GM19372 (cell line): ENCODE data around the gene TCIRG1.

ENCODE experiments used
- ATAC-seq: cut with Tn5 transposase; IDR thresholded peaks from one replicate; pipeline ENCODE4 v1.9.1; 2021; ENCODE audit warnings: mild to moderate bottlenecking, low read depth, moderate library complexity; ENCODE audit not compliant: unreplicated experiment

Gene TCIRG1

DNA sequence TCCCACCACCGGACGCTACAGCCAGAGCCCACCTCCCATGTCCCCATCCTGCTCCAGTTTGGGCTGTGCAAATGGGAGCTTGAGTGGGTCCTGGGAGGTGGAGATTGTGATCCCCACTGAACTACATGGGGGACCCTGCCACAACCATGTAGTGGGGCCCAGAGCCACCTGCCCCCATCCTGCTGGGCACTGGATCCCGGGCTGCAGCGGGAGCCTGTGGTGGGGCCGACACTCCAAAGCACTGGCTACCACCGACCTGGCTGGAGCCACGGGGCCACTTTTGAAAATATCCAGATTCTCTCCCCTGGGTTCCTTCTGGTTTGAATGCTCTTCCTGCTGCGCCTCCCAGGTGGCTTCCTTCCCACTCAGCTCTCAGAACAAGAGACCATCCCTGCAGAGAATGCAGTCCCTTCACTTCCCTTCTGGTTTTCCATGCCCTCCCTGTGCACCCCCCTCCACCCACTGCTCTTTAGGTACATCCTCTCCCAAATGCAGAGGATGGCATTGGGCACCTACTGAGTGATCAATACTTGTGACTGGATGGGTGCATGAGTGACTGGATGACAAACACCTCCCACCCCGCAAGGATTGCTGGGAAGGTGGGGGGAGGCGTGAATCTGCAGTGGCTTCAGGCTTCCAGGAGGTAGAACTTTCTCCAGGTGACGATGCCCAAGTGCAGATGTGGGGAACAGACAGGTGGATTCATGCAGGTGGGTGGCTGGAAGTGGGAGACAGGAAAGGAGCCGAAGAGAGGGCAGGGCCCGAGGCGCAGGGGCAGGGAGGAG, 34.1 kb upstream of the TCIRG1 start:
- no peak for ATAC-seq

DNA sequence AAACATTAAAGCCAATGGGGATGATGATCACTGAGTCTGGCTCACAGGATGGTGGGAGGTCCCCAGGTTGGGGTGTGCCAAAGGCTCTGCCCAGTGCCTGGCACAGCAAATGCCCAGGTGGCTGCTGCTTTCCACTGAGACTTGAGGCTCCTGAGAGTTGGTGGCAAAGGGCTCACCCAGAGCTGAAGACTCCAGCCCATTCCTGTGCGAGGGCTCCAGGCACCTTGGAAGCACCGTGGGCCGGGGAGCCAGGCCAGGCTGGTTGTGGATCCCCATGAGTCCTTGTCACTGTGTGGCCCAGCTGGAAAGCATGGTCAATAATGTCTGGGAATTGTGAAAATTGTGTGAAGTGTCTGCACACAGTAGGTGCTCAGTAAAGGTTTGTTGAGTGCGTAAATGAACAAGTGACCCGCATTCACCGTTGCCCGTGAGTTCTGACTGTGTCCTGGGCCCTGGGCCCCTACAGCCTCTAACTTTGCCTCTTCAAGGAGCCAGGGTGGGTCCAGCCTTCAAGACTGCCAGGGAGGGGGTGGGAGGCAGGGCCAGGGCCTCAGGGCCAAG, 32.1 kb upstream of the TCIRG1 start:
- no peak for ATAC-seq

DNA sequence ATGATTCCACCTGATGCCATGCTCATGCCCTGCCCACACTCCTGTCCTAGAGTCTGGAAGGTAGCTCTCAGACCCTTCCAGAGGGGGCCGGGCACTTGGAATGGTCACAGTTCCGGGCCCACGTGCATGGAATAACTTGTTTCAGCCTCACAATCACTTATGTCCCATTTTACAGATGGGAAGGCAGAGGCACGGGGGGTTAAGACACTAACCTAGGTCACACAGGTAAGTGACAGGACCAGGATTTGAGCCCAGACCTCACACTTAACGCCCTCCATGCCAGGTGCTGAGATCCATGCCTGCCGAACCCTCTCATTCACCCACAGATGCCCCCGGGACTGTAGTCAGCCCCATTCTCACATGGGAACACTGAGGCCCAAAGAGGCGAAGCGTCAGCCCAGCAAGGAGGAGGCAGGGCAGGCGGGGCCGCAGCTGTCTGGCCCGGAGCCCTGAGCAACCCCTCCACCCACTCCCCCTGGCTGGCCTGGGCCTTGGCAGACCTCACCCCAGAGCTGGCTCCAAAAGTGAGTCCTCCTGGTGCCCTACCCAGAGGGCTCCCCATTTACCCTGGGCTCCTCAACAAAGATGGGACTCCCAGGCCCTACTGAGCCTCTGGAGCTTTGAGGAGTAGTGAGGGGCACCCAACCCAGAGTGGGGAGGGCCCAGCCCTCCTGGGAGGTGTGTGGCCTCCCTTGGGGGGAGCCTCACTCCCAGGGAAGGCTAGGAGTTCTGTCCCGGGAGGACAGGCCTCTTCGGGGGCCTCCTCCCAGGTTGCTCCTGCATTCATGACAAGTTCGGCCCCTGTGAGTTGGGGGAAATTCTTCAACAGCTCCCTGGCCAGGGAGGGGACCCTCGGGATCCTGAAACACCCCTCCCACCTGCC, 31.1 kb upstream of the TCIRG1 start:
- no peak for ATAC-seq

DNA sequence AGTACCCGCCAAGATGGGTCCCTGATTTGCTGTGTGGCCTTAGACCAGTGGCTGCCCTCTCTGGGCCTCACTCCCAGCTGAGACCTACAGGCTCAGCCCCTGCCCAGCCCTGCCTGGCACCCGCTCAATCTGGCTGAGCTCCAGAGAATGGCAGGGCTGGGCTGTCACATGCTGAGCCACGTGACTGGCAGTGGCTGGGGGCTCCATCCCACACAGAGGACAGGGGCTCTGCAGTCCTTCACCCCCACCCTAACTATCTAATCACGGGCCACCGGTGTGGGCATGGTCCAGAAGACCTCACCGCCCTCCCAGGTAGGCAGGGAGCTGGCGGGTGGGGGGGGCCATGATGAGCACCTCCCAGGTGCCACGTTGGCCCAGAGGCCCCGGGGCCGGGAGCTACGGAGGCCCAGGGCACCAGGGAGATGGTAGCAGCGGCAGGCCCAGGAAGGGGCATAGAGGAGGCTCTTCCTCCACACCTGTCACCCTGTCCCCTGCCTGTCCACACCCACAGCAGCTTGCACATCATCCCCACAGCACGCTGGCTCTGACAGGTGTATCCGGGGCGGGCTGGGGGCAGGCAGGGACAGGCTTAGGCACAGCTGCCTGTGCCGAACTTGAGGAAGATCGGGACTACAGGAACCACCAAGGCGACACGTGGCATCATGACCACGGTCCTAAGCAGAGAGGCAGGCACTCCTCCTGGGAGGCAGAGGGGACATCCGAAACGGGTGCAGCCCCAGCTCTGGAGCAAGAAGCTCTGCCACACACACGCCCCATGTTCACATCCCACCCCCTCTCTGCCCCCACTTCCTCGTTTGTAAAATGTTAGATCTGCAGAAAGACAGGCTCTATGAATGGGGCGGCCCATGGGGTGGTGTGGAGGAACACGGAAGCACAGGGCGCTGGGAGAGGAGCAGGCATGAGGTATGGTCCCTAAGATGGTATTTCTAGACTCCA, 30.2 kb upstream of the TCIRG1 start:
- ATAC-seq, result no peak

DNA sequence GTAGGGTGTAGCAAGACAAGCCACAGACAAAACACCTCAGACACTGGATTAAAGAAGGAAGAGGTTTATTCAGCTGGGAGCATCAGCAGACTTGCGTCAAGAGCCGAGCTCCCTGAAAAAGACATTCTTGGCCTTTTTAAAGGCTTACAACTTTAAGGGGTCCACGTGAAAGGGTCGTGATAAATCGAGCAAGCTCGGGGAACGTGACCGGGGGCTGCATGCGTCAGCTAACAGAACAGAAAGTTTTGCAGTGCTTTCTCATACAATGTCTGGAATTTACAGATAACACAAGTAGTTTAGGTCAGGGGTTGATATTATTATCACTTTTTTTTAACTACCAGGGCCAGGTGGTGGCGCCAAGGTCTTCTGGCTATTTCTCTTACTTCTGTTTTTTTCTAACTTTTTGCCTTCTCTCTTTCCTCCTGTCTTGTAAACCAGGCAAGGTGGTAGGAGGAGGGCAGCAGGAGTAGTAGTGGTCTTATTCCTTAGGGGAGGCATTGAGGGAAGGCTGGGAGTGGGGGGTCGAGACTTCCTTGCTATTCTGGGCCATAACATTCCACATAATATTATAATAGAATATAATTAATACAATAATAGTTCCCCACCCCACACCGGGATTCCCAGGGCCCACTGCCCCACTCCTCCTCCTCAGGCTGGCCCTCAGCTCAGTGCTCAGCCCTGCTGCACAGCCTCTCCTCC, 29.3 kb upstream of the TCIRG1 start:
- ATAC-seq, result no peak

DNA sequence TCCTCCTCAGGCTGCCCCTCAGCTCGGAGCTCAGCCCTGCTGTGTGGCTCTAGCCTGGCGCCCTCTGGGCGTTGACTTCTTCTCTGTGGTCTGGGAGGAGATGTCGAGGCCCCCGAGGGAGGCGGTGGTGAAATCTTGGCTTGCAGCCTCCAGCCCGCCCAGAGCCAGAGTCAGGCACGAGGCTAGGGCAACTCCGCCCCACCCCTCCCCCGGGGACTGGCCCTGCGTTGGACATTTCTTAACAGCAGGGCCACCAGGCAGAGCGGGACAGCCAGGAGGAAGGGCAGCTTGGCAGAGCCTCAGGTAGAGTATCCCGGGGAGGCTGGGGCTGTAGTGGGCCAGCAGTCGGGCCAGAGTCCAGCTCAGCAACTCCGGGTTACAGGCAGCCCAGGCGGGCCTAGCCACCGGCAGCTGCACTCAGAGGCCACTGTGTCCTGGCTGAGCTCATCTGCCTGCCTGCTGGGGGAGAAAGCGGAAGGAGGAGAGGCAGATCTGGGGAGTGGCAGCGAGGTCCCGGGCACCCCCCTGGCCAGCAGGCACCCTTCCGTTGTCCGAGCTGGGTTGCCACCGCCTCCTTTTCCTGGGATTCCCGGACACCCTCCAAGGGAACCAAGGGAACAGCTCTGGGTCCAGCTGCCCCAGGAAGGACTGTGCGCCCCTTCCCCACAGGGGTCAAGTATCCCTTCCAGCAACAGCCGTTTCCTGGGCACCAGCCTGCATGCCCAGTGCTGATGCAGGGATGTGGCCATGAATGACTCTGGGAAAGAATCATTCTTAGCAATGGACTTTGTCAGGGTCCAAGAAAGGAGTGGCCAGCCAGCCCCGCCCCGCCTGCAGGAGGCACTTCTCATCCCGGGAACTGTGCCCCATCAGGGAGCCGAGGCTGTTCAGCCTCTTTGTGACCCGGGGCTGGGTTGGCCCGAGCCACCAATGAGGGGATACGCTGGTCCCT, 28.5 kb upstream of the TCIRG1 start, which contains the start of gene ALDH3B1:
Gene ALDH3B1, plus strand, starts transcription at position 238 of the 952 bp plus-strand sequence. CDS start 4,971 bp downstream, outside the sequence.
- ATAC-seq, result no peak

DNA sequence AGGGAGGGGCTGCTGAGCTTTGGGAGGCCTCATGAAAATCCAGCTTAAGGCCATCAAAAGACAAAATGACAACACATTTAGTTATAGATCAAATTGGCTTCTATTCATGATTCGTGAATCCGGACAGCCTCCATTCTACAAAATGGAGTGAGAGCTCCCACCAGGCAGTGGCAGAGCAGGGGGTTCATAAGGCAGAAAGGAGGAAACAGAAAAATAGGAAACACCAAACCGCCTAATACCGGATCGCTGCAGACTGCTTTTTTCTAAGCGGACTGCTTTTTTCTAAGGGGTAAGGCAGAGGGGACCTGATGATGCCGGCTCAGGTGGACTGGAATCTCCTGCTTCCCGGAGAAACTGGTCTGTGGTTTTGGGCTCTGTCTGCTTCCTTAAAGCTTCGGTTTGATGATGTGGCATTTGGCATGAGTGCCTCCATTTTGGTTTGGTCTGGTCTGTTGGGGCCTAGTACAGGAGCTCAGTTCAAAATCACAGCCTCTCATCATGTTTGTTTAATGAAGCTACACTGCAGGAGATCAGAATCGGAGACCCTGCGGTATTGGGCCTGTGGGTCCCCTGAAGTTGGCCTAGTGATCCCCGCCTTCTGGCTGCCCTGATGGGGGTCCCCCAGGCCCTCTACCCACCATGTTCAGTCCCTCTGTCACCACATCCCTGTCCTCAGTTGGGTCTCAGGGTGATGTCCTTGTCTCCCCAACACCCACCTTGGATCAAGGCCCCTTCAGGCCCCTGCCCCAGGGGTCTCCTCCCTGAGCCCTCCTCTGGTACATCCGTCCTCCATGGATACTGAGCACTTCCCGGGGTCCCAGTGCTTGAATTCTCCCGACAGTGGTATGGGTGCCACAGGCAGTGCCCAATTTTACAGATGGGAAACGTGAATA, 27.5 kb upstream of the TCIRG1 start:
- no peak for ATAC-seq

DNA sequence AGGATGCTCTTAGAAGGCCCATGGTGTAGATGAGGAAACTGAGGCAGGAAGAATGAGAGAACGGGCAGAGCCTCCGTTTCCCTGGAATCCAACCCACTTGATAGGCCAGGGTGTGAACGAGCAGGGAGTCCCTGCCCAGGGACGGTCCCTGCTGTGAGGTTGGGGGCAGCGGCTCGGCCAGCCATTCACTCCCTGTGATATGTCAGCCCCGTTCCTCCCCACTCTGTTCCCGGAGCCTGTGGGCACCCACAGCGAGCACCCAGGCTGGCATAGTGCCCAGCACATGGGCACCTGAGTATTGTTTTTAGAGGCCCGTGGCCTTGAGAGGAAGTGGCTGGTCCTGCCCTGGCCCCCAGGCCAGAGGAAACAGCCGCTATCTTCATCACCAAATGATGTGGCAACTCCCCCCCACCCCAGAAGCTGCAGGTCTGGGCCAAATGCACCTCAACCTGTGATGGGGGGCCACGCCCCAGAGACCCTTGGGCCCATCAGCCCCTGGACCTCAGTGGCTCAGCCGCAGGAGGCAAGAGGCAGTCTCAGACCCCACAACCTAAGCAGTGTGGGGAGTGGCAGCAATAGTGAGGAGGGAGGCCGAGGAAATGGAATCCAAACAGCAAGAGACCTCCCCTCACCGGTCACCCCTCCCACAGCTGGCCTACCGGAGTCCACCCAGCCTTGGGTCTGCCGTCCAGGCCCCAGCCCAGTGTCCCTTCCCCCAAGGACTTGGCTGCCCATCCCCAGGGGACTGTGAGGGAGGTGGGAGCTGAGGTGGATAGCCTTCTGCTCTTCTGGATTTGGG, 26.6 kb upstream of the TCIRG1 start:
- ATAC-seq, result no peak

DNA sequence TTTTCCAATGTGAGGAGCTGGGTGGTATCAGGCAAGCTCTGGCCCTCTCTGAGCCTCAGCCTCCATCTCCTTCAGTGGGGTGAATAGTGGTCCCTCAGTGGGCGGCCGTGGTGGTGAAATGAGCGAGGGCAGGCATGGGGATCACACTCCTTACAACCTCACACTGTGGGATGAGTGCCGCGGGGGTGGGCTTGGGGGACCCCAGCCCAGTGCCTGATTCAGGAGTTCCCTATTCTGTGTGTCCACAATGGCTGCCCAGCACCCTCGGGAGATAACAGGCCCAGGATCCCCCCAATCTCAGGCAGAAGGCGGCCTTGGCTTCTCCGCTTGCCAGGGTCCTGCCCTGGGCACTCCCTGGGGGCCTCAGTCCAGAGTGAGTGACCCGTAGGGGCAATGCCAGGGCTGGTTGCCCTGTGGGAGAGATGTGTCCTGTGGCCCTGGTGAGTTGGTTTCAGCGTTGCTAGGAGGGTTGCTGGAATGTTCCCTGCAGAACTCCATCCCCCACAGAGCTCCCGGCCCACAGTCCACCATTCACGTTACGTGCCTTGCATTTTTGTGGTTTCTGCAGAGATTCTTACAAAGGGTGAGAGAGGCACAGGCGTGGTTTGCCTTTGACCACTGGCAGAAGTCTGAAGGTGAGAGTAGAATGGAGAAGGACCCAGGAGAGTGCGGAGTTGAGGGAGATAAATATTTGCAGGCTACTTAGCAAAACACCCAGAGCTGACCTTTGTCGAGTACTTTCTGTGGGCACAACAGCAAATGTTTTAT, 25.8 kb upstream of the TCIRG1 start:
- no peak for ATAC-seq

DNA sequence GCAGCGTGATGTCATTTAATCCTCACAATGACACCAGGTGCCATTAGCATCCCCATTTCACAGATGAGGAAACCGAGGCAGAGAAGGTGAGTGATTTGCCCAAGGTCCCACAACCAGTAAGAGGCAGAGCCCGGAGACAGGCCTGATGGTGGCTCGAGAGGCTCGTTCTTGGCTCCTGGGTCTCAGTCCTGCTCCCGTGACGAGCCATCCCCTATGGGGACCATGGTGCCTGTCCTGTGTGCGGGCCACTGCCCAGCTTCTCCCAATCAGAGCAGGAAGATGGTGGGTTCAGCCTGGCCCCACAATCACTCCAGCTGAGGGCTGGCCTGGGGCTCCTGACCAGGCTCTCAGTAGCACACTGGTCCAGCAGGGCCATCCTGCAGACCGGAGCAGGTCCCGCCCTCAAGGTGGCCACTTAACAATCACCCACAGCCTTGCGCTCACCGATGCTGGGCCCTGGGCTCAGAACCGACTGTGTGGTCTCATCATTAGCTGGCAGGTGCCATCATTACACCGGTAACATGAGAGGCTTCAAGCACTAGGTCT, 25.1 kb upstream of the TCIRG1 start:
- ATAC-seq, result no peak

DNA sequence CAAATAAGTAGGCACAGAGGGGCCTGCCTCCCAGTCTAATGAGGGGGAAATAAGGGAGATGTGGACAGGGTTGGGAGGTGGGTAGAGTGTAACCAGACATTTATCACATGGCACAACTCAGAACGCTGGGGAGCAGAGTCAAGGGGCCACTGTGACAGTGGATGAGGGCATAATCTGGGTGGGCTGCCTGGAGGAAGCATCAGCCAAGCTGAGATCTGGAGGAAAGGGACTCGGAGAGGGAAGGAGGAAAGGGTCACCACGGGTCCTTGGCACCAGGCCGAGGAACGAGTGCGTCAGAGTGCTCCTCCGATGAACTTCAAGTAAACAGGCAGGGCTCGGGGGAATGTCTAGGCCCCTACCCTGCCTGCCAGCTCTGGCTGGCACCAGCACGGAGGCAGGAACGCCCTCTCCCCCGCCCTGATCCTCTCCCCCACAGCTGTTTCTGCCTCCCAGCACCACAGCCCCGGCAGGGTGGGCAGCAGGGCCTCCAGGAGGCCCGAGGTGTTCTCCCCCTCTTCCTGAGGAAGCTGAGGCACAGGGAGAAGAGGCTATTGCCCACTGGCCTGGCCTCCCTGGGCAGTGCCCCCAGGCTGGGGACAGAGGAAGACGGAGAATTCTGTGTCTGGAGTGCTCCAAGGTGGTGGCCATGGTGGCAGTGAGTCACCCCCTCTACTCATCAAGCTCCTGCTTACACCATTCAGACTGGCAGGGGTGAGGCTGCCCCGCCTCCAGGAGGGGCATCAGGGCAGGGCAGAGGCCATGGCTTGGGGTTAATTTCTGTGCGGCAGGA, 24.5 kb upstream of the TCIRG1 start:
- no peak for ATAC-seq

DNA sequence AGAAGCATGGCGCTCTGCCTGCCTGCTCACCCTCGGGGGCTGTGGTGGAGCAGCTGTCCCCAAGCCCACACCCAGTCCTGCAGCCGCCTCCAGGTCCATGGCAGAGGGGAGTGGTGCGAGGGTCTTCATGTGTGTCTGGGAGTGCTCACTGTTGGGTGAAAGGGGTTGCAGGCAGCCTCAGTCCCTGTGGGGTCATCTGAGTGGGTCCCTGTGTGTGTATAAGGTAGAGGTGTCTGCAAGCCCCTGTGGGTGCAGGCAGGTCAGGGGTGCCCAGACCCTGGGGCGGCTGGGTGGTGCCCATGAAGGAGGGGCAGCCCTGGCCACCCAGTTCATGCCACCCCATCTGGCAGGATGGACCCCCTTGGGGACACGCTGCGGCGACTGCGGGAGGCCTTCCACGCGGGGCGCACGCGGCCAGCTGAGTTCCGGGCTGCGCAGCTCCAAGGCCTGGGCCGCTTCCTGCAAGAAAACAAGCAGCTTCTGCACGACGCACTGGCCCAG, 23.8 kb upstream of the TCIRG1 start:
- ATAC-seq, result no peak

DNA sequence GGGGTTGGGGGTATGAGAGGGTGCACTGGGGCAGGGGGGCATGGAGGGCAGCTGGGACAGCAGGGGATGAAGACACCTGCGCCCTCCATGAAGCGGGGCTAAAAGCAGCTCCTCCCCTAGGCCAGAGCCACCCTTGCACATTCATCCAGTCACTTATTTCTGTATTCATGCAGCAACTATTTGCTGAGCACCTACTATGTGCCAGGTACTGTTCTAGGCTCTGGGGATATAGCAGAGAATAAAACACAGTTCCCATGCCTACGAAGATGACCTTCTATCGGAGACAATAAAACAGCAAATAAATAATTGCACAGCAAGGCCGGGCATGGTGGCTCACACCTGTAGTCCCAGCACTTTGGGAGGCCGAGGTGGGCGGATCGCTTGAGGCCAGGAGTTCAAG, 23.4 kb upstream of the TCIRG1 start:
- no peak for ATAC-seq

DNA sequence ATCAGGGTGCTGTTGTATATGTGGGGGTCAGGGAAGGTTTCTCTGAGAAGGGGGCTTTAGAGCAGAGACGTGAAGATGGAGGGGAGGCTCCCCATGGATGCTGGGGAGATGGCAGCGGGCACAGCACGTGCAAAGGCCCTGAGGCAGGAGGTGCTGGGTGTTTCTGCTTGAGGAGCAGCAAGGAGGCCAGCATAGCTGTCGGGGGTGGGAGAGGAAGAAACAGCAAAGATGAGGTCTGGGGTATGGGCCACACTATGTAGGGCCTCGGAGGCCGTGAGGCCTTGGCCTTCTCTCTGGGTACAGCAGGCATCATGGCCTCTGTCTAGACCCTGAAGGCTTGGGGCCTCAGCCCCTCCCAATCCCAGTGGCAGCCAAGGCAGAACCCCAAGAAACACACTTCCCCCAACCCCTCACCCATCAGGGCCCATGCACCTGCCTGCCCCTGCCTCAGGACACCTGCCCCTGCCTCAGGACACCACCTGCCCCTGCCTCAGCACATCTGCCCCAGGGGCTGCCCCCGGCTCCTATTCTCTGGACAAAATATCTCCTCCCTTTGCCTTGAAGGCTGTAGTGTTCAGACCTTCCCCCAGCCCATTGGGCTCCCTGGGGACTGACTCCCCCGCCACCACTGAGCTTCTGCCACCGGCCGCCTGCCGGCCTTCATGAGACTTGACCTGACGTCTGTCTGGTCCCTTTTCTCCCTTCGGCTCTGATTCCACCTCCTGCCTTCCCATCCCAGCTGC, 22.5 kb upstream of the TCIRG1 start:
- ATAC-seq, result no peak
